ENCODE results near the gene TMX3.

TMX3 gene

DNA sequence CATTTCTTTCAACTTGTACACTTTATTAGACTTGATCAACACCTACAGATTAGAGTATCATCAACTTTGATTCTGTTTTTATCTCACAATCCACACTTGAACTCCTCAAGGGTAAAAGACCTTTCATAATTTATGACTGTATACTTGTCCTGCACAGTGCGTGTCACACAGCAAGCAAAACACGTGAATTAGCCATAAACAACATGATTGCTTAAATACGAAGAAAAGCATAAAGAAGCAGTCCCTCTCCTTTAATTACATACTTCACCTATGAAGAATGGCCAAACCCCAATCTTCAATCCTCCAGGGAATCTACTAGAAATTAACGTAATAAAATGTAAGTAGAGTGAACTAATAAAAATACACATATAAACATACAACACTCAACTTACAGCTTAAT, 13.6 kb downstream of the TMX3 start:
- no peak overlapping the region for H3K9ac ChIP-seq (ENCODE audit: low read length)
- no peaks in the 10 kb centered on the region for H3K4me1 ChIP-seq (ENCODE audit: control insufficient read depth, insufficient read depth, low read length)
- peaks cover 4% of the 10 kb centered on the region for H3K36me3 ChIP-seq (ENCODE audit: control insufficient read depth, insufficient read depth, low read length)

DNA sequence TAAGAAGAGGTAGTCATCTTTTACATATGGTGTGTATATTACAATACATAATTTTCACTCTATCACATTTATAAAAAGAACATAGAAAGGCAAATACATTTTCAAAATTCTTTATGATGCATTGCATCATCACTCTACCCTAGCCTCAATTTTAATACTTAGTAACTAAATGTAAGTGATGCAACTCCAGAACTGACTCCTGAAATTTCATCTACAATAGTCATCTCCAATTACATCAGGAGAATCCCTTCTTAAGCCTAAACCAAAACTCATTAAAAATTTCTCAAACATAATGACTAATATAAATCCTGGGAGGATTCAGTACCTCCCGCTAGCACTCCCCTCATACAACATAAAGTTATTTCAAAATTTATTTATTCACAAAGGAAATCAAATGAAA, 15.9 kb downstream of the TMX3 start:
- H3K27me3 ChIP-seq (ENCODE audit: control insufficient read depth, insufficient read depth, low read length) = no peaks in the 10 kb centered on the region
- H3K27ac ChIP-seq (ENCODE audit: low read depth, low read length) = no peak overlapping the region
- H3K4me1 ChIP-seq (ENCODE audit: control insufficient read depth, insufficient read depth, low read length) = no peaks in the 10 kb centered on the region
- no peak overlapping the region for H3K4me3 ChIP-seq (ENCODE audit: low read length)
- peaks cover 12% of the 10 kb centered on the region for H3K36me3 ChIP-seq (ENCODE audit: control insufficient read depth, insufficient read depth, low read length)
- H3K9ac ChIP-seq (ENCODE audit: low read length) = no peak overlapping the region

More for the DNA sequence above, 13.6 kb downstream of the TMX3 start:
- H3K4me3 ChIP-seq (ENCODE audit: low read length) = no peak overlapping the region
- no peaks in the 10 kb centered on the region for H3K27me3 ChIP-seq (ENCODE audit: control insufficient read depth, insufficient read depth, low read length)
- H3K27ac ChIP-seq (ENCODE audit: low read depth, low read length) = no peak overlapping the region

DNA sequence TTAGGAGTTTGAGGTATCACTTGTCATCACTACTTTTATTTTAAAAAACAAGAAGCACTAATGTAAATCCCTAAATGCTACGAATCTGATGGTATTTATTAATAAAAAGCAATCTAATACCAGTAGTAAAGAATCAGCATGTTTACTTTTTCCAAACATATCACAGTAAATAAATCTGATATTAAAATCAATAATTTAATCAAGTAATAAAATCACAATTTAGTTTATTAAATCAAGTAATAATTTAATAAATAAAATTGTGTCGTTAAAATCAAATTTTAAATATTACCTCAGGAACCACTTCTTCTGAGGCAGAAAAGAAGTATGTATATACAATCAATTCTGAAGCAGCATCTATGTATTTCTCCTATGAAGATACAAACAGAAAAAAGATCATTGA, 18.0 kb downstream of the TMX3 start:
- no peak overlapping the region for H3K9ac ChIP-seq (ENCODE audit: low read length)
- no peaks in the 10 kb centered on the region for H3K27me3 ChIP-seq (ENCODE audit: control insufficient read depth, insufficient read depth, low read length)
- H3K36me3 ChIP-seq (ENCODE audit: control insufficient read depth, insufficient read depth, low read length) = peaks cover 16% of the 10 kb centered on the region
- no peak overlapping the region for H3K4me3 ChIP-seq (ENCODE audit: low read length)
- H3K27ac ChIP-seq (ENCODE audit: low read depth, low read length) = no peak overlapping the region
- no peaks in the 10 kb centered on the region for H3K4me1 ChIP-seq (ENCODE audit: control insufficient read depth, insufficient read depth, low read length)

DNA sequence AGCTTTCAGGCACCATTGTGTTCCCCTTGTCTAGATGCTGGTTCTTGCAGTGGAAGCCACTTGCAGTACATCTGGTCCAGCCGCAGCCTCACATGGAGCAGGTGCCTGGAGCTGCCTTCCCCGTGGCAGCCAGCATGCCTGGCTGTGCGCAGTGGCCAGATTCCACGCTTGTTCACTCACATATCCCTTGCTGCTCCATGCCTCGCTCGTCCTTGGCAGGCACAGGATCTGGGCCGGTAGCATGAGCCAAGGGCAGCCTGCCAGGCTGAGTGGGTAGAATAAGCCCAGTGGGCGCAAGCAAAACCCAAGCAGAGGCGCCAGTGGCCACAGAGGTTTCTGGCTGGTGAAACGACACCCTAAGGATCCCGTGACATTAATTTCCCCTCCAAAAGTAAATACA, 20.6 kb downstream of the TMX3 start:
- no peaks in the 10 kb centered on the region for H3K27me3 ChIP-seq (ENCODE audit: control insufficient read depth, insufficient read depth, low read length)
- H3K36me3 ChIP-seq (ENCODE audit: control insufficient read depth, insufficient read depth, low read length) = peaks cover 16% of the 10 kb centered on the region
- H3K27ac ChIP-seq (ENCODE audit: low read depth, low read length) = no peak overlapping the region
- H3K4me3 ChIP-seq (ENCODE audit: low read length) = no peak overlapping the region
- H3K9ac ChIP-seq (ENCODE audit: low read length) = no peak overlapping the region
- no peaks in the 10 kb centered on the region for H3K4me1 ChIP-seq (ENCODE audit: control insufficient read depth, insufficient read depth, low read length)

DNA sequence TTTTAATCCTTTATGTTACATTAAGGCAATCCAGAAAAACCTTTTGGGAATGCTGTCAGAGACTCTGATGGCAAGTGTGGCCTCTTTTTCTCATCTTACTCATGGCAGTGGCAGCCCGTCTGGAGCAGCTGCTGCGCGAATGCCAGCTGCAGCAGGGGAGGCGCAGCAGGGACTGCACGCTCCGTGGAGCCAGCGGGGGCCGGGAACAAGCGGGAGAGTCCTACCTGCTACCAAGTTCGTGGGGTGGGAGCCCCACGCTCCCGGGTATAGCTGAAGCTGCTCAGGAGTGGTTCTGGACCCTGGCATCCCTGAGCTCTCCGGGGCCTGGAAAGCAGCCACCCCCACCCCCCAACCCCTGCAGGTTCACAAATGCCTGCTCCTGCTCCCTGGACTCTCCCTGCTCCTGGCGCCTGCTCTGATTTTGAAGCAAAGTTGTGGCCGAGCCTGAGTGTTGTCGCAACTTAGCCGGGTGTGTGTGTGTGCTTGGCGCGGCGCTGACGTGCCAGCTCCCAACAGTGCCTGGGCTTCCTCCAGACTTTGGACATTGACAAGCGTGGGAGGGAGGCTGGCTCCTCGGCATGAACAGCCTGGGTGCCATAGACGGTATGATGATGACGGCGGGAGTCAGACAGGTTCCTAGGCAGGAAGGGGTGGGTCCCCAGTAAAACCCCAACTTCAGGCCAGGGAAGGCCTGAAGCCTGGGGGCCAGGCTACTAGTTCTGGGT, 21.7 kb downstream of the TMX3 start:
- Histone ChIP-seq H3K9ac (ENCODE audit: low read length) (no peak overlapping the region), H3K4me3 (ENCODE audit: low read length) (no peak overlapping the region), H3K4me1 (ENCODE audit: control insufficient read depth, insufficient read depth, low read length) (no peaks in the 10 kb centered on the region), H3K36me3 (ENCODE audit: control insufficient read depth, insufficient read depth, low read length) (peaks cover 16% of the 10 kb centered on the region), H3K27me3 (ENCODE audit: control insufficient read depth, insufficient read depth, low read length) (no peaks in the 10 kb centered on the region), H3K27ac (ENCODE audit: low read depth, low read length) (no peak overlapping the region)

DNA sequence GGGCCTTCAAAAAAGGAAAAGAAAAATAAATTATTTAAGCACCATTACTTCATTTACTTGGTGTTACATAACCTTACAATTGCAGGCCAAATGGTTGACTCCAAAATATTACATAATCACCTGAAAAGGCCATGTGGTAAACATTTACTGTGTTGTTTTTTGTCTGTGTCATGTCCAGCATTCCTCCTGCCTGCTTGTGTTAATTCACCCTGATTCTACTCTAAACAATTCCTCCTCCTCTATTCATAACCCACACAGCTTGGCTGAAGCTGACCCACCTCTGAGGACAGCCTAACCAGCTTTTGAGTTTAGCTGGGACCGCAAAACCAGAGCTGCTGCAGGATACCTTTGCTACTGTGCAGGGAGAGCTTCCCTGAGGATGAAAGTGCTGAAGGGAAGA, 35.4 kb downstream of the TMX3 start:
- Histone ChIP-seq H3K9ac (ENCODE audit: low read length) (no peak overlapping the region), H3K36me3 (ENCODE audit: control insufficient read depth, insufficient read depth, low read length) (peaks cover 11% of the 10 kb centered on the region)

DNA sequence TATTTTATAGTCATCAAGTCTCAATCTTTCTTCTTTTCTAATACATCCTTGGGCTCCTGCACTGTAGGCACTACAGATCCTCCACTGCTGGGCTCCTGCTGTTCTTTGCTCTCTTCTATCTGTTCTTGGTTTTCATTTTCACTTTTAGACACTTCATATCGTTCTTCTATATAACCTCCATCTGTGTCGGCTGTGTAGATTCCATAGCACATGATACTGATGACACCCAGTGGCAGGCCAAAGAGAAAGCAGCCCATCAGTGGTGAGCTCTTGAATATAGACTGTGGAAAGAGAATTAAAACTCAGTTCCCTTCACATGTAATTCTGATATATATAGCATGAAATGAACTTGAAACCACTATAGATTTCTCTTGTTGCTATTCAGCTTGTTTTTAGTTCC, 38.0 kb downstream of the TMX3 start:
- peaks cover 4% of the 10 kb centered on the region for H3K4me1 ChIP-seq (ENCODE audit: control insufficient read depth, insufficient read depth, low read length)
- H3K36me3 ChIP-seq (ENCODE audit: control insufficient read depth, insufficient read depth, low read length) = peaks cover 11% of the 10 kb centered on the region
- H3K4me3 ChIP-seq (ENCODE audit: low read length) = no peak overlapping the region
- H3K27ac ChIP-seq (ENCODE audit: low read depth, low read length) = no peak overlapping the region
- H3K27me3 ChIP-seq (ENCODE audit: control insufficient read depth, insufficient read depth, low read length) = no peaks in the 10 kb centered on the region
- no peak overlapping the region for H3K9ac ChIP-seq (ENCODE audit: low read length)

More for the DNA sequence above, 35.4 kb downstream of the TMX3 start:
- Histone ChIP-seq H3K4me3 (ENCODE audit: low read length) (no peak overlapping the region), H3K27ac (ENCODE audit: low read depth, low read length) (peak overlapping the region; percentile 38), H3K4me1 (ENCODE audit: control insufficient read depth, insufficient read depth, low read length) (peaks cover 4% of the 10 kb centered on the region), H3K27me3 (ENCODE audit: control insufficient read depth, insufficient read depth, low read length) (no peaks in the 10 kb centered on the region)

DNA sequence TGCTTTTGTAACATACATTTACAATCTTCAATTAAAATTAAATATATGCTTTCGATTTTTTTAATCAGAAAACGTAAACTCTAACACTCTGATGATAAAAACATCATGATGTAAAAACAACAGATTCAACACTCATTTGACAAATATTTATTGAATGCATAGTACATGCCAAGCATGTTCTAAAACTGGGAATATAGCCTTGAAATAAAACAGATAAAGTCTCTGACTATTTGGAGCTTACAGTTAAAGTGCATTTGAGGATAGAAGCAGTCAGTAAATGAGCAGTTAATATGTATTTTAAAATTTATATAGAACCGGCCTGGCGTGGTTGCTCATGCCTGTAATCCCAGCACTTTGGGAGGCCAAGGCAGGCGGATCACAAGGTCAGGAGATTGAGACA, 47.8 kb downstream of the TMX3 start:
- Histone ChIP-seq H3K4me3 (ENCODE audit: low read length) (no peak overlapping the region), H3K27me3 (ENCODE audit: control insufficient read depth, insufficient read depth, low read length) (no peaks in the 10 kb centered on the region), H3K4me1 (ENCODE audit: control insufficient read depth, insufficient read depth, low read length) (no peaks in the 10 kb centered on the region), H3K9ac (ENCODE audit: low read length) (no peak overlapping the region), H3K27ac (ENCODE audit: low read depth, low read length) (no peak overlapping the region), H3K36me3 (ENCODE audit: control insufficient read depth, insufficient read depth, low read length) (no peaks in the 10 kb centered on the region)

DNA sequence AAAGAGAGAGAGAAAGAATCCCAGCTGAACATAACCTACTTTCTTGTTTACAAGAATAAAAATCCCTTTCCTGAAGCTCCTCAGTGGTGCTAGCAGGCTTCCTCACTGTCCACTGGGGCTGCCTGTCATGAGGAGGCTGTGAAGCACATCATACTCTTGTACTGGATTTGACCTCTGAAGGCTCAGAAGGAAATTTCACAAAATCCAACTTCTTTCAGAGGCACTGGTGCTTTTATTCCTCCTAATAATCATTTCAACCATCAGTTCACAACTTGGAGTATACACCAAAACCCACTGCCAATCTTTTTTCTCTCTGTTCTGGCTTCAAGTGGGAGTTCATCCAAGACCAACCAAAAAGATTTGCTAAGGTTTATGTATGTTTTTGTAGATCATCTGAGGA, 48.5 kb downstream of the TMX3 start:
- Histone ChIP-seq H3K27ac (ENCODE audit: low read depth, low read length) (no peak overlapping the region), H3K9ac (ENCODE audit: low read length) (no peak overlapping the region), H3K4me1 (ENCODE audit: control insufficient read depth, insufficient read depth, low read length) (no peaks in the 10 kb centered on the region), H3K27me3 (ENCODE audit: control insufficient read depth, insufficient read depth, low read length) (no peaks in the 10 kb centered on the region), H3K36me3 (ENCODE audit: control insufficient read depth, insufficient read depth, low read length) (no peaks in the 10 kb centered on the region), H3K4me3 (ENCODE audit: low read length) (no peak overlapping the region)

DNA sequence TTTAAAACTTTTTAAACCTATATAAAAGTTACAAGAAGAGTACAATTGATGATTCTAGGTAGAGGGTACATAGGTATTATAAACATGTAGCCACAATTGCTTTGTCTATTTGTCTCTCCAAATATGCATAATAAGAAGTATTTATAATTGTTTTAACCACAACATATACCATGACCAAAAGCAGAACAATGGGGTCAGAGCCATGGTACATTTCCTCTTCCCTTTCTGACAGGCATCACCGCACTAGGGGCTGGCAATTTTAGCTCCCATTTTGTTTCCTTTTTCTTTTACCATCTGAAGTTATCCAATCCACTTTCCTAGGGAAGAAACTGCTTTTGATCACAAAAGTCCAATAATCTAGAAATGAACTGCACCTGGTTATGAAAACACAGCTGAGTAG, 49.3 kb downstream of the TMX3 start:
- no peaks in the 10 kb centered on the region for H3K36me3 ChIP-seq (ENCODE audit: control insufficient read depth, insufficient read depth, low read length)
- no peaks in the 10 kb centered on the region for H3K27me3 ChIP-seq (ENCODE audit: control insufficient read depth, insufficient read depth, low read length)
- H3K27ac ChIP-seq (ENCODE audit: low read depth, low read length) = peak overlapping the region; percentile 8
- H3K4me1 ChIP-seq (ENCODE audit: control insufficient read depth, insufficient read depth, low read length) = no peaks in the 10 kb centered on the region
- no peak overlapping the region for H3K4me3 ChIP-seq (ENCODE audit: low read length)
- H3K9ac ChIP-seq (ENCODE audit: low read length) = no peak overlapping the region

DNA sequence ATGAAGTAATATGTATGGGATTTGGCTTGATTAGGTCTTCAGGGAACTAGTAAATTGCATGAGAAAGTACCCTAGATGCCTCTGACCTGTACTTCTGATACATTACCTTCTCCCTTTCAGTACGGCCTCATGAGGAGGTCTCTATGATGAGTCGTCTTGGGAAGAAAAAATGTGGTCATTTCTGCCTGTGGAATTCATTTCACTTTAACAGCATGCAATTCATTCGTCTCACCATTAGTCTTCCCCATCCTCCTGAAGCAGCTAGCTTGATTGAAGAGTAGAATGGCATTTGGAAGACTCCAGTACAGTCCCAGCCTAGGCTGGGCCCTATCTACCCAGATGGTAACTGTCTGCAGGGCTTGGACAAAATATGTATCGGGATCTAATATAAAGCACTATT, 52.2 kb downstream of the TMX3 start:
- H3K27ac ChIP-seq (ENCODE audit: low read depth, low read length) = no peak overlapping the region
- H3K36me3 ChIP-seq (ENCODE audit: control insufficient read depth, insufficient read depth, low read length) = no peaks in the 10 kb centered on the region
- no peak overlapping the region for H3K4me3 ChIP-seq (ENCODE audit: low read length)
- H3K4me1 ChIP-seq (ENCODE audit: control insufficient read depth, insufficient read depth, low read length) = no peaks in the 10 kb centered on the region
- H3K27me3 ChIP-seq (ENCODE audit: control insufficient read depth, insufficient read depth, low read length) = no peaks in the 10 kb centered on the region
- no peak overlapping the region for H3K9ac ChIP-seq (ENCODE audit: low read length)

DNA sequence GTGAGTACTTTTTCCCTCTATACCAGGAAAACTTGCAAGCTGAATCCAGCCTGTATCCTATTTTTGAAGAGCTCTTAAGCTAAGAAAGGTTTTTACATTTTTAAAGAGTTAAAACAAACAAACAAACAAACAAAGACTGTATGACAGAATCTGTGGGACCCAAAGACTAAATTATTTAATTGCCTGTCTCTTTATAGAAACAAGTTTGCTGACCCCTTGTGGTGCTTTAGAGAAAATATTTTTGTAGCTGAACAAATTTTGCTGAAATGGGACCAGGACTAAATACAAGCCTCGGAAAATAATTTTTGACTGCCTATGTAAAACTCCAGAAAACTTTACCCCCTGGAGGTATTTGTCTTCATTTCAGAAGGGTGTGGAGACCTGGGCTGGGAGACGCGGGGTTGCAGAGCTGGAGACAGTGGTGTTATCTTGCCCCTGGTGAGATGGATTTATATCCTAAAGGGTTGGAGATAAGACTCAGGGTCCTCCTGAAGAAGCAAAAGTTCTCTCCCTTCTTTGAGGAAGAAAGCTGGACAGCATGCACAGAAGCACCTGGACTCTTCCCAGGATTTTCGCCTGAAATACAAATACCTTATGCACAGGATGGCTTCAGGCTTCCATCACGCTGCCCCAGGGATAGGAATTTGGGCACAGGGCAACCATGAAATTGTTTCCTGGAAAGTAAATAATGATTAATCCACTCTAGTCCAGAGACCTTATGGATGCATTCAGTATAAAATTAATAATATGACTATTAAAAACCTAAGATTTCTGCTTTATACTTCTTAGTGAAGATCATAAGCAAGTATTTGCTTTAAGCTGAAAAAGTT, 54.3 kb downstream of the TMX3 start:
- H3K36me3 ChIP-seq (ENCODE audit: control insufficient read depth, insufficient read depth, low read length) = no peaks in the 10 kb centered on the region
- H3K9ac ChIP-seq (ENCODE audit: low read length) = no peak overlapping the region
- no peak overlapping the region for H3K27ac ChIP-seq (ENCODE audit: low read depth, low read length)
- H3K27me3 ChIP-seq (ENCODE audit: control insufficient read depth, insufficient read depth, low read length) = no peaks in the 10 kb centered on the region
- no peak overlapping the region for H3K4me3 ChIP-seq (ENCODE audit: low read length)
- no peaks in the 10 kb centered on the region for H3K4me1 ChIP-seq (ENCODE audit: control insufficient read depth, insufficient read depth, low read length)

DNA sequence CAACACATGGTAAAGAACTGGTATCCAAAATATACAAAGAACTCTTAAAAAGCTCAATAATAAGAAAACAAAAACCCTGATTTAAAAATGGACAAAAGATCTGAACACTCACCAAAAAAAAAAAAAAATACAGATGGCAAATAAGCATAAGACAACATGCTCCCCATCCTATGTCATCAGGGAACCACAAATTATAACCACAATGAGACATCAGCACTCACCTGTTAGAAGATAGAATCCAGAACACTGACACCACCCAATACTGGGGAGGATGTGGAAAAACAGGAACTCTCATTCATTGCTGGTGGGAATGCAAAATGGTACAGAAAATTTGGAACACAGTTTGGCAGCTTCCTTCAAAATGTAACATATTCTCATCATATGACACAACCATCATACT, 66.7 kb downstream of the TMX3 start:
- Histone ChIP-seq H3K9ac (ENCODE audit: low read length) (no peak overlapping the region), H3K36me3 (ENCODE audit: control insufficient read depth, insufficient read depth, low read length) (no peaks in the 10 kb centered on the region)

More for the DNA sequence above, 66.7 kb downstream of the TMX3 start:
- H3K4me3 ChIP-seq (ENCODE audit: low read length) = no peak overlapping the region
- no peaks in the 10 kb centered on the region for H3K27me3 ChIP-seq (ENCODE audit: control insufficient read depth, insufficient read depth, low read length)
- H3K27ac ChIP-seq (ENCODE audit: low read depth, low read length) = no peak overlapping the region
- H3K4me1 ChIP-seq (ENCODE audit: control insufficient read depth, insufficient read depth, low read length) = no peaks in the 10 kb centered on the region

Data from rectal smooth muscle tissue (tissue), 1 donor.